RWPE2 (cell line): ENCODE measurements around the gene NPW.

ENCODE experiments used
- ATAC-seq: fragments of 200-7000 bp; cut with Tn5 transposase; 3 replicates; pipeline ENCODE4 v1.9.1; 2021; ENCODE audit warnings: low read depth
- DNase-seq: peaks from one replicate; pipeline ENCODE4 v3.0.0-alpha.2; 2020; ENCODE audit warnings: low spot score
- H3K27ac ChIP-seq: fragments of 450-650 bp; 2 replicates; pipeline ENCODE4 v1.5.1; 2017; ENCODE audit warnings: mild to moderate bottlenecking; ENCODE audit not compliant: poor library complexity, severe bottlenecking
- H3K27me3 ChIP-seq: fragments of 250-450 bp; sonication (Bioruptor Pico); 2 replicates; pipeline ENCODE4 v1.5.1; 2021; ENCODE audit warnings: mild to moderate bottlenecking, moderate library complexity; ENCODE audit not compliant: insufficient read depth, poor library complexity, severe bottlenecking
- H3K36me3 ChIP-seq: fragments of 250-450 bp; sonication (Bioruptor Pico); 2 replicates; pipeline ENCODE4 v1.5.1; 2020; ENCODE audit warnings: low read depth, mild to moderate bottlenecking, moderate library complexity
- H3K4me1 ChIP-seq: fragments of 250-450 bp; sonication (Bioruptor Pico); 2 replicates; pipeline ENCODE4 v1.5.1; 2021; ENCODE audit warnings: mild to moderate bottlenecking, moderate library complexity; ENCODE audit not compliant: insufficient read depth, poor library complexity, severe bottlenecking
- H3K4me3 ChIP-seq: fragments of 250-450 bp; sonication (Bioruptor Pico); 2 replicates; pipeline ENCODE4 v1.5.1; 2021; ENCODE audit warnings: mild to moderate bottlenecking, moderate library complexity; ENCODE audit not compliant: severe bottlenecking
- H3K9me3 ChIP-seq: fragments of 250-450 bp; sonication (Bioruptor Pico); 2 replicates; pipeline ENCODE4 v1.5.1; 2021; ENCODE audit warnings: mild to moderate bottlenecking, moderate library complexity; ENCODE audit not compliant: severe bottlenecking
- CTCF ChIP-seq: fragments of 450-650 bp; IDR thresholded peaks from one replicate; pipeline ENCODE4 v1.5.1; 2017; ENCODE audit warnings: mild to moderate bottlenecking, moderate library complexity; ENCODE audit not compliant: poor library complexity, severe bottlenecking

NPW gene

GRCh38 chr16:2019518-2019920 lies at the start of gene NPW:
NPW (plus strand) TSS chr16:2019785.
- Histone ChIP-seq H3K36me3 (no peaks in the 10 kb centered on the region), H3K4me3 (peak within 1 kb of the TSS; percentile 3), H3K9me3 (no peaks in the 10 kb centered on the region), H3K27me3 (peaks cover 18% of the 10 kb centered on the region), H3K27ac (no peak within 1 kb of the TSS), H3K4me1 (peaks cover 14% of the 10 kb centered on the region)
- no peak for TF ChIP-seq CTCF
- DNase-seq (no peak), ATAC-seq (no peak)

GRCh38 chr16:1971796-1972489 lies 47.6 kb upstream of the NPW start, which contains the start of gene TBL3:
TBL3 (plus strand) TSS chr16:1972053; CDS start chr16:1972165, 112 bp downstream.
- Histone ChIP-seq H3K36me3 (peaks cover 19% of the 10 kb centered on the region; the same call in 1 of the 2 replicates), H3K4me3 (peak within 1 kb of the TSS; percentile 93), H3K27me3 (no peaks in the 10 kb centered on the region), H3K9me3 (no peaks in the 10 kb centered on the region), H3K27ac (peak within 1 kb of the TSS; percentile 71), H3K4me1 (no peaks in the 10 kb centered on the region)
- peak; percentile 94 for DNase-seq
- no peak for TF ChIP-seq CTCF
- ATAC-seq: peak; percentile 87

- peak; percentile 23; the same call in 2 of the 3 replicates for ATAC-seq
- Histone ChIP-seq H3K36me3 (peaks cover 21% of the 10 kb centered on the region; the same call in 1 of the 2 replicates), H3K27ac (peak overlapping the region; percentile 71), H3K9me3 (no peaks in the 10 kb centered on the region), H3K27me3 (no peaks in the 10 kb centered on the region), H3K4me3 (peak overlapping the region; percentile 93), H3K4me1 (no peaks in the 10 kb centered on the region)
- TF ChIP-seq CTCF: no peak
- DNase-seq: no peak
These were observed 47.1 kb upstream of the NPW start for GRCh38 chr16:1972490-1972877.

- no peak overlapping the region for H3K27ac ChIP-seq
- DNase-seq (no peak), ATAC-seq (no peak)
- H3K4me3 ChIP-seq: no peak overlapping the region
- peaks cover 28% of the 10 kb centered on the region for H3K36me3 ChIP-seq
- H3K27me3 ChIP-seq: no peaks in the 10 kb centered on the region
- no peak for TF ChIP-seq CTCF
- H3K9me3 ChIP-seq: no peaks in the 10 kb centered on the region
- no peaks in the 10 kb centered on the region for H3K4me1 ChIP-seq
These were observed 46.0 kb upstream of the NPW start for GRCh38 chr16:1973461-1974156.
